A673 (cell line): ENCODE measurements around the gene SHE. TPM values are rescaled to one million over a fixed set of nuclear protein-coding genes. Genes with fewer than 3 reads are reported as not detected.

Experiments
- BruUV-seq: library from RNA; stranded (reverse); fragments of 400-500 nt; replicated peaks from 2 replicates; lab custom pipeline; 2021; lab: Mats Ljungman, UMichigan
- CTCF ChIA-PET: fragments of 300-600 bp; sonication (Branson Sonifier 250); formaldehyde crosslinking; loops from one replicate; lab custom pipeline; 2022; ENCODE audit warnings: antibody characterized with exemption; lab: Charles Lee
- POLR2A ChIA-PET: fragments of 300-600 bp; sonication (Branson Sonifier 250); formaldehyde crosslinking; loops from one replicate; lab custom pipeline; 2022; ENCODE audit warnings: antibody characterized with exemption; ENCODE audit not compliant: low non-redundant PET; lab: Charles Lee
- DNase-seq: peaks from one replicate; pipeline ENCODE4 v3.0.0-alpha.2; 2015; ENCODE audit warnings: low spot score
- H3K27ac ChIP-seq: fragments of 200-600 bp; sonication (generic); 2 replicates; pipeline ENCODE4 v1.5.1; 2016; ENCODE audit warnings: mixed run types, low read depth, mild to moderate bottlenecking, mixed read lengths, antibody characterized with exemption, low read length; ENCODE audit not compliant: poor library complexity, severe bottlenecking
- H3K27me3 ChIP-seq: fragments of 200-600 bp; sonication (generic); replicated peaks from 2 replicates; pipeline ENCODE4 v1.6.1; 2017; ENCODE audit warnings: mixed run types, low read depth, mild to moderate bottlenecking, mixed read lengths, antibody characterized with exemption, low read length; ENCODE audit not compliant: insufficient read depth, poor library complexity
- H3K36me3 ChIP-seq: fragments of 200-600 bp; sonication (generic); 2 replicates; pipeline ENCODE4 v1.6.1; 2016; ENCODE audit warnings: mixed run types, mild to moderate bottlenecking, mixed read lengths, antibody characterized with exemption, low read length; ENCODE audit not compliant: insufficient read depth, poor library complexity, severe bottlenecking
- H3K4me1 ChIP-seq: fragments of 200-600 bp; sonication (generic); 2 replicates; pipeline ENCODE4 v1.6.1; 2017; ENCODE audit warnings: mixed run types, mild to moderate bottlenecking, mixed read lengths, antibody characterized with exemption, low read length; ENCODE audit not compliant: insufficient read depth, poor library complexity, severe bottlenecking
- H3K4me3 ChIP-seq: fragments of 200-600 bp; sonication (generic); 2 replicates; pipeline ENCODE4 v1.5.1; 2016; ENCODE audit warnings: low read depth, mixed run types, mild to moderate bottlenecking, mixed read lengths, low read length; ENCODE audit not compliant: poor library complexity, severe bottlenecking
- H3K9me3 ChIP-seq: fragments of 200-600 bp; sonication (generic); 2 replicates; pipeline ENCODE4 v1.6.1; 2016; ENCODE audit warnings: mixed run types, low read depth, mild to moderate bottlenecking, mixed read lengths, antibody characterized with exemption, low read length; ENCODE audit not compliant: poor library complexity, severe bottlenecking
- EZH2 ChIP-seq: fragments of 200-600 bp; sonication (generic); IDR thresholded peaks from 2 replicates; pipeline ENCODE4 v1.6.1; 2017; ENCODE audit warnings: borderline replicate concordance, low read depth, mild to moderate bottlenecking, mixed read lengths, antibody characterized with exemption, low read length; ENCODE audit not compliant: poor library complexity, severe bottlenecking
- intact Hi-C: fragments of 100-400 bp; cut with micrococcal nuclease; formaldehyde crosslinking; loops from one replicate; pipeline ENCODE4 v1.10.0; 2022; ENCODE audit not compliant: unreplicated experiment
- total RNA-seq: library from RNA; stranded (reverse); gene quantifications from 2 replicates; pipeline ENCODE4 v1.2.3, GENCODE V29; 2021
- TF ChIP-seq, protein P1 (sequence below): fragments of 300-800, 200-600 bp; sonication (generic); conservative IDR thresholded peaks from 2 replicates; pipeline ENCODE4 v1.5.1; 2017; ENCODE audit warnings: low read depth, mild to moderate bottlenecking, antibody characterized with exemption, low read length, moderate library complexity, mixed read lengths

Gene SHE
- total RNA-seq, 1 experiment from 2014 or later: 0.04 TPM

DNA sequence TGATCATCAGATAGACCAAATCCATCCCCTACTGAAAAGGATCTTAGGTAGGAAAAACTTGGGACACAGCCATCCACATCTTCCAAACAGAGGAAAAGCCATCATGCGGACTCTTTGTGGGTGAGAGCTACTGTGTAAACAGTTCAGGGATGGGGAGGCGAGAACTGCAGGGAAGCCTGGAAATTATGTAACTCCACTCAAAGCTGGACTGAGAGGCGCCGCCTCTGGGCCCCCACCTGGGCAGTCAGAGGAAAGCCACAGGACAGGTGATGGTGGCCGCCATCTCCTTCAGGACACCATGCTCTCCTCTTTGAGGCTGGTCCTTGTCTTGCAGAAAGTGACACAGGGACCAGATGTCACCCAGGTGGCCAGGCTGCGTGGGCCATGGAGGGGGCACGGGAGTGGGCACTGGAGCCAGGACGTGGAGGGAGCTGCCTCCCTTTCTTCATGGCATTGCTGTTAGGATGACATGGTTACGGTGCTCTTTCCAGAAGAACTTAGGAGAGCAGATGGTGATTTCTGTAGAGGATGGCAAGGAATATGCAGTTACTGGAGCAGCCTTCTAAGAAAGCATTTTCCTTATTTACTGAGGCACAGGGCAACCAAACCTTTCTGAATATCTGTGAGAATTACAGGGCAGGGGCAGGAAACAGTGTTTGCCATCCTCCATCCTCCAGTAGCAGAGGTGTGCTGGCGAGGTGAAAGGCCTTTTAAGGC lies 32.2 kb downstream of the SHE start:
- no peak overlapping the region for H3K27ac ChIP-seq
- intact Hi-C loops: no loop called here
- DNase-seq: no peak
- H3K4me1 ChIP-seq: peaks cover 9% of the 10 kb centered on the region
- no peak overlapping the region for H3K4me3 ChIP-seq
- no peak for TF ChIP-seq EZH2
- TF ChIP-seq, protein P1, sequence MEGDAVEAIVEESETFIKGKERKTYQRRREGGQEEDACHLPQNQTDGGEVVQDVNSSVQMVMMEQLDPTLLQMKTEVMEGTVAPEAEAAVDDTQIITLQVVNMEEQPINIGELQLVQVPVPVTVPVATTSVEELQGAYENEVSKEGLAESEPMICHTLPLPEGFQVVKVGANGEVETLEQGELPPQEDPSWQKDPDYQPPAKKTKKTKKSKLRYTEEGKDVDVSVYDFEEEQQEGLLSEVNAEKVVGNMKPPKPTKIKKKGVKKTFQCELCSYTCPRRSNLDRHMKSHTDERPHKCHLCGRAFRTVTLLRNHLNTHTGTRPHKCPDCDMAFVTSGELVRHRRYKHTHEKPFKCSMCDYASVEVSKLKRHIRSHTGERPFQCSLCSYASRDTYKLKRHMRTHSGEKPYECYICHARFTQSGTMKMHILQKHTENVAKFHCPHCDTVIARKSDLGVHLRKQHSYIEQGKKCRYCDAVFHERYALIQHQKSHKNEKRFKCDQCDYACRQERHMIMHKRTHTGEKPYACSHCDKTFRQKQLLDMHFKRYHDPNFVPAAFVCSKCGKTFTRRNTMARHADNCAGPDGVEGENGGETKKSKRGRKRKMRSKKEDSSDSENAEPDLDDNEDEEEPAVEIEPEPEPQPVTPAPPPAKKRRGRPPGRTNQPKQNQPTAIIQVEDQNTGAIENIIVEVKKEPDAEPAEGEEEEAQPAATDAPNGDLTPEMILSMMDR: no peak
- no peaks in the 10 kb centered on the region for H3K36me3 ChIP-seq
- CTCF ChIA-PET: no interaction called here
- BruUV-seq: no TSS peak
- POLR2A ChIA-PET: no interaction called here
- H3K9me3 ChIP-seq: no peaks in the 10 kb centered on the region
- H3K27me3 ChIP-seq: no peaks in the 10 kb centered on the region

DNA sequence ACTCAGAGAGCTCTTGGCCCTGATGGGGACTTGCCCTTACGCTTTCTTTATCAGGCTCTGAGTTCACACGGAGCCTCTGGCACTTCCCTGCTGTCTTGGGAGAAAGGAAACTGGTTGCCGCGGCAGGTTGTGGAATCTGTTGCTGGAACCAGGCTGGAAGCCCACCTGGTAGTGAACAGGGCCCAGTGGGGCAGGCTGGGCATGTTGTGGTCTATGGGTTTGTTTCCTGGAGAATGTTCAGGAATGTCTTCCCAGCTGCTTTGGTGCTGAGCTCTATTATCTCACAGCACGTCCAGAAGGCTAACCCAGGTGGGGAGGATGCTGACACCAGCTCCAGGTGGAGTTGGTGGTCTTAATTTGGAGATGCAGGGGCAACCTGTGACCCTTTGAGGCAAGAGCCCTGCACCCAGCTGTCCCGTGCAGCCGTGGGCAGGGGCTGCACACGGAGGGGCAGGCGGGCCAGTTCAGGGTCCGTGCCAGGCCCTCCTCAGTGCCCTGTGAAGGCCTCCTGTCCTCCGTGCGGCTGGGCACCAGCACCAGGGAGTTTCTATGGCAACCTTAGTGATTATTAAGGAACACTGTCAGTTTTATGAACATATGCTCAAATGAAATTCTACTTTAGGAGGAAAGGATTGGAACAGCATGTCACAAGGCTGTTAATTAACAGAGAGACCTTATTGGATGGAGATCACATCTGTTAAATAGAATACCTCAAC lies 33.5 kb downstream of the SHE start:
- intact Hi-C loops: no loop called here
- Histone ChIP-seq H3K27me3 (no peaks in the 10 kb centered on the region), H3K27ac (no peak overlapping the region), H3K9me3 (no peaks in the 10 kb centered on the region), H3K4me1 (peaks cover 10% of the 10 kb centered on the region), H3K4me3 (no peak overlapping the region), H3K36me3 (no peaks in the 10 kb centered on the region)
- BruUV-seq: no TSS peak
- TF ChIP-seq, protein P1: no peak
- TF ChIP-seq EZH2: no peak
- POLR2A ChIA-PET: no interaction called here
- CTCF ChIA-PET: no interaction called here
- DNase-seq: no peak

DNA sequence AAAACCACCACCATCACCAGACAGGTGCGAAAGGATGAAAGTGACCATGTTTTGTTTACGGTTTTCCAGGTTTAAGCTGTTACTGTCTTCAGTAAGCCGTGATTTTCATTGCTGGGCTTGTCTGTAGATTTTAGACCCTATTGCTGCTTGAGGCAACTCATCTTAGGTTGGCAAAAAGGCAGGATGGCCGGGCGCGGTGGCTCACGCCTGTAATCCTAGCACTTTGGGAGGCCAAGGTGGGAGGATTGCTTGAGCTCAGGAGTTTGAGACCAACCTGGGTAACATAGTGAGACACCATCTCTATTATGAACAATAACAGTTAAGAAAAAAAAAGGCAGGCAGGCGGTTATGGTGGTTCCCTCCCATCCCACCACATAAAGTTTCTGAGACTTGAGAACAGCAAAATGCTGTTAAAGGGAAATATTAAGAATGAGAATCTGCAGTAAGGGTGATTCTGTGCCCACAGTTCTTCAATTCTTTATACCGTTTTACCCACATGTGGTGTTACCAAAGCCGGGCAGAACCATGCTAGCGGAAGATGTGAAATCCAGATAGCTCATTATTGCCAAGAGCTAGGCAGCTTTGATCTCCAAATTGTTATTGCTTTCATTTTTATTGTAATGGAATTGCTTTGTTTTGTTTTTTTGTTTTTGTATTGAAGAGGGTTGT lies 34.6 kb downstream of the SHE start:
- Histone ChIP-seq H3K27ac (no peak overlapping the region), H3K4me3 (no peak overlapping the region), H3K36me3 (no peaks in the 10 kb centered on the region), H3K4me1 (peaks cover 17% of the 10 kb centered on the region), H3K9me3 (no peaks in the 10 kb centered on the region), H3K27me3 (no peaks in the 10 kb centered on the region)
- TF ChIP-seq, protein P1: no peak
- no peak for TF ChIP-seq EZH2
- POLR2A ChIA-PET: no interaction called here
- CTCF ChIA-PET: no interaction called here
- intact Hi-C loops: no loop called here
- BruUV-seq: no TSS peak
- no peak for DNase-seq
